IMR-90 (cell line): ENCODE results near the gene CCT7. TPM values are rescaled to one million over a fixed set of nuclear protein-coding genes. Genes with fewer than 3 reads are reported as not detected.

Experiments used
- ATAC-seq: fragments of 200-7000 bp; cut with Tn5 transposase; 2 replicates; pipeline ENCODE4 v1.9.1; 2020; ENCODE audit warnings: low read depth, mild to moderate bottlenecking, moderate library complexity
- BruUV-seq: library from RNA; stranded (reverse); fragments of 400-500 nt; replicated peaks from 2 replicates; lab custom pipeline; 2021; lab: Mats Ljungman, UMichigan
- CTCF ChIA-PET: fragments of 300-600 bp; formaldehyde crosslinking; extraction: SDS; loops from one replicate; lab custom pipeline; 2021; ENCODE audit warnings: antibody characterized with exemption; lab: Yijun Ruan, JAX
- POLR2A ChIA-PET: fragments of 300-600 bp; sonication (Branson Sonifier 250); formaldehyde crosslinking; loops from one replicate; lab custom pipeline; 2022; ENCODE audit warnings: antibody characterized with exemption; ENCODE audit not compliant: unreplicated experiment; lab: Charles Lee
- DNase-seq: peaks from one replicate; pipeline ENCODE4 v3.0.0; 2013
- H2AFZ ChIP-seq: replicated peaks from 2 replicates; pipeline ENCODE3; 2013; ENCODE audit warnings: low read length, mild to moderate bottlenecking; ENCODE audit not compliant: poor library complexity
- H2AK5ac ChIP-seq: 2 replicates; pipeline ENCODE4 v1.6.1; 2013; ENCODE audit warnings: low read depth, low read length, inconsistent platforms
- H2AK9ac ChIP-seq: replicated peaks from 2 replicates; pipeline ENCODE3; 2013; ENCODE audit warnings: mild to moderate bottlenecking, low read depth, low read length, moderate library complexity; ENCODE audit not compliant: poor library complexity
- H2BK120ac ChIP-seq: 2 replicates; pipeline ENCODE4 v1.6.1; 2013; ENCODE audit warnings: low read depth, low read length, inconsistent platforms
- H2BK15ac ChIP-seq: 3 replicates; pipeline ENCODE4 v1.6.1; 2013; ENCODE audit warnings: low read depth, low read length, inconsistent platforms
- H2BK20ac ChIP-seq: 2 replicates; pipeline ENCODE4 v1.6.1; 2013; ENCODE audit warnings: low read depth, mild to moderate bottlenecking, inconsistent platforms, low read length, moderate library complexity
- H2BK5ac ChIP-seq: 2 replicates; pipeline ENCODE4 v1.6.1; 2013; ENCODE audit warnings: mild to moderate bottlenecking, low read depth, low read length, inconsistent platforms; ENCODE audit not compliant: poor library complexity, severe bottlenecking
- H3K14ac ChIP-seq: replicated peaks from 2 replicates; pipeline ENCODE4 v1.6.1; 2013; ENCODE audit warnings: low read depth, low read length, inconsistent platforms
- H3K18ac ChIP-seq: 2 replicates; pipeline ENCODE4 v1.6.1; 2013; ENCODE audit warnings: low read depth, low read length, control low read depth
- H3K23ac ChIP-seq: 2 replicates; pipeline ENCODE4 v1.6.1; 2013; ENCODE audit warnings: low read depth, low read length, inconsistent platforms
- H3K27ac ChIP-seq: 2 replicates; pipeline ENCODE4 v1.5.1; 2013; ENCODE audit warnings: mild to moderate bottlenecking, control low read depth, low read length; ENCODE audit not compliant: insufficient read depth
- H3K27me3 ChIP-seq: 2 replicates; pipeline ENCODE4 v1.6.1; 2013; ENCODE audit warnings: low read length; ENCODE audit not compliant: control insufficient read depth, insufficient read depth
- H3K36me3 ChIP-seq: 2 replicates; pipeline ENCODE4 v1.6.1; 2013; ENCODE audit warnings: low read length, mixed read lengths; ENCODE audit not compliant: control insufficient read depth, insufficient read depth
- H3K4ac ChIP-seq: 2 replicates; pipeline ENCODE4 v1.6.1; 2013; ENCODE audit warnings: low read depth, low read length, inconsistent platforms
- H3K4me1 ChIP-seq: 2 replicates; pipeline ENCODE4 v1.6.1; 2013; ENCODE audit warnings: low read length, mixed read lengths; ENCODE audit not compliant: control insufficient read depth, insufficient read depth
- H3K4me2 ChIP-seq: 2 replicates; pipeline ENCODE4 v1.6.1; 2013; ENCODE audit warnings: low read depth, mild to moderate bottlenecking, control low read depth, low read length, moderate library complexity
- H3K4me3 ChIP-seq: 2 replicates; pipeline ENCODE4 v1.5.1; 2013; ENCODE audit warnings: low read depth, mild to moderate bottlenecking, control low read depth, low read length, moderate library complexity; ENCODE audit not compliant: insufficient read depth
- H3K56ac ChIP-seq: 2 replicates; pipeline ENCODE4 v1.6.1; 2013; ENCODE audit warnings: low read length, inconsistent platforms; ENCODE audit not compliant: insufficient read depth; ENCODE audit errors: extremely low read depth
- H3K79me1 ChIP-seq, 2 experiments: 2 replicates each; pipeline ENCODE4 v1.6.1; 2013; ENCODE audit warnings: low read length in 2 of 2, inconsistent platforms in 1 of 2, low read depth in 1 of 2
- H3K9ac ChIP-seq: 2 replicates; pipeline ENCODE4 v1.6.1; 2013; ENCODE audit warnings: low read depth, low read length, control low read depth
- H3K9me1 ChIP-seq: 2 replicates; pipeline ENCODE4 v1.6.1; 2013; ENCODE audit warnings: low read length, inconsistent platforms; ENCODE audit not compliant: insufficient read depth
- H3K9me3 ChIP-seq: 2 replicates; pipeline ENCODE4 v1.6.1; 2013; ENCODE audit warnings: low read length; ENCODE audit not compliant: control insufficient read depth, insufficient read depth
- H4K20me1 ChIP-seq: 2 replicates; pipeline ENCODE4 v1.6.1; 2013; ENCODE audit warnings: low read length, inconsistent platforms; ENCODE audit not compliant: insufficient read depth
- H4K5ac ChIP-seq: 2 replicates; pipeline ENCODE4 v1.6.1; 2013; ENCODE audit warnings: mild to moderate bottlenecking, low read depth, low read length, control low read depth
- H4K8ac ChIP-seq, 2 experiments: 2 replicates each; pipeline ENCODE4 v1.6.1; 2013; ENCODE audit warnings: low read depth in 2 of 2, low read length in 2 of 2, control low read depth in 1 of 2, inconsistent platforms in 1 of 2
- H4K91ac ChIP-seq: 2 replicates; pipeline ENCODE4 v1.6.1; 2013; ENCODE audit warnings: low read depth, low read length, inconsistent platforms; ENCODE audit not compliant: insufficient read depth
- BHLHE40 ChIP-seq: fragments of 150-350 bp; IDR thresholded peaks from 2 replicates; pipeline ENCODE4 v1.6.1; 2016; ENCODE audit warnings: mild to moderate bottlenecking, low read depth, low read length
- CEBPB ChIP-seq: IDR thresholded peaks from 2 replicates; pipeline ENCODE4 v1.6.1; 2012; ENCODE audit warnings: low read depth, low read length, improper control_type of control experiment
- CHD1 ChIP-seq: IDR thresholded peaks from 2 replicates; pipeline ENCODE4 v1.6.1; 2012; ENCODE audit warnings: low read depth, low read length, improper control_type of control experiment
- FOS ChIP-seq: fragments of 150-350 bp; IDR thresholded peaks from 2 replicates; pipeline ENCODE4 v1.6.1; 2016; ENCODE audit warnings: low read depth, low read length
- MAFK ChIP-seq: IDR thresholded peaks from 2 replicates; pipeline ENCODE4 v1.6.1; 2012; ENCODE audit warnings: low read depth, low read length, improper control_type of control experiment
- MAZ ChIP-seq: IDR thresholded peaks from 2 replicates; pipeline ENCODE4 v1.6.1; 2012; ENCODE audit warnings: low read depth, mild to moderate bottlenecking, low read length, improper control_type of control experiment, moderate library complexity, borderline replicate concordance
- MXI1 ChIP-seq: IDR thresholded peaks from 2 replicates; pipeline ENCODE4 v1.6.1; 2012; ENCODE audit warnings: low read depth, mild to moderate bottlenecking, low read length, moderate library complexity, borderline replicate concordance
- NFE2L2 ChIP-seq: fragments of 150-350 bp; IDR thresholded peaks from 2 replicates; pipeline ENCODE4 v1.6.1; 2016; ENCODE audit warnings: low read depth, mild to moderate bottlenecking, low read length
- POLR2A ChIP-seq: IDR thresholded peaks from 2 replicates; pipeline ENCODE4 v1.6.1; 2012; ENCODE audit warnings: mild to moderate bottlenecking, low read depth, low read length
- RAD21 ChIP-seq: IDR thresholded peaks from 2 replicates; pipeline ENCODE4 v1.6.1; 2012; ENCODE audit warnings: low read length, improper control_type of control experiment
- RCOR1 ChIP-seq: IDR thresholded peaks from 2 replicates; pipeline ENCODE4 v1.6.1; 2012; ENCODE audit warnings: mild to moderate bottlenecking, low read length, improper control_type of control experiment; ENCODE audit not compliant: insufficient replicate concordance
- RFX5 ChIP-seq: IDR thresholded peaks from 2 replicates; pipeline ENCODE4 v1.8.0; 2012; ENCODE audit warnings: low read depth, mild to moderate bottlenecking, low read length, moderate library complexity
- SMC3 ChIP-seq: fragments of 150-350 bp; IDR thresholded peaks from 2 replicates; pipeline ENCODE4 v1.6.1; 2016; ENCODE audit warnings: low read depth, mild to moderate bottlenecking, antibody characterized with exemption, low read length, moderate library complexity
- WGBS, 2 experiments: methylation state at CpG; one replicate each; pipeline versions ENCODE4 v1.1.5 to v1.1.7; 2013; ENCODE audit warnings: missing lambda C conversion rate in 2 of 2; ENCODE audit not compliant: insufficient read length in 1 of 2; ENCODE audit errors: extremely low coverage in 2 of 2; 5-methylcytosine and 5-hydroxymethylcytosine counted together
- dilution Hi-C: fragments of 300-500 bp; cut with HindIII; formaldehyde crosslinking; loops from one replicate; pipeline ENCODE4 v1.14.3; 2018; ENCODE audit warnings: low sequenced_read_pairs; ENCODE audit not compliant: unreplicated experiment
- in situ Hi-C: fragments of 300-500 bp; cut with MboI; formaldehyde crosslinking; loops from 3 replicates; pipeline ENCODE4 v1.14.3; 2019; ENCODE audit warnings: low sequenced_read_pairs, inconsistent platforms, mixed read lengths
- intact Hi-C: fragments of 100-400 bp; cut with micrococcal nuclease; formaldehyde crosslinking; loops from 2 replicates; pipeline ENCODE4 v1.10.0; 2022
- polyA plus RNA-seq, 3 experiments: library from polyadenylated mRNA; depleted of rRNA; stranded (reverse); fragments of >200 nt; gene quantifications; 2 replicates each; pipeline ENCODE4 v1.2.3, GENCODE V29; 2012; ENCODE audit warnings: low replicate concordance in 1 of 3
- total RNA-seq: library from RNA; depleted of rRNA; stranded (reverse); fragments of >200 nt; gene quantifications from 2 replicates; pipeline ENCODE4 v1.2.3, GENCODE V29; 2012
- TF ChIP-seq, protein P1 (sequence below): fragments of 150-350 bp; IDR thresholded peaks from 2 replicates; pipeline ENCODE4 v1.6.1; 2016; ENCODE audit warnings: low read depth, mild to moderate bottlenecking, low read length, moderate library complexity, borderline replicate concordance
- TF ChIP-seq, protein P2 (sequence below): fragments of 150-350 bp; IDR thresholded peaks from 2 replicates; pipeline ENCODE4 v1.6.1; 2017; ENCODE audit warnings: mild to moderate bottlenecking, antibody characterized with exemption, low read length, low read depth
- TF ChIP-seq, protein P3 (sequence below): conservative IDR thresholded peaks from 2 replicates; pipeline ENCODE4 v1.5.1; 2012; ENCODE audit warnings: mild to moderate bottlenecking, low read depth, low read length, improper control_type of control experiment

The CCT7 gene
- total and polyA plus RNA-seq, 2 of the 4 experiments (the other 2 are of a cell fraction) = 321 to 575 TPM

DNA sequence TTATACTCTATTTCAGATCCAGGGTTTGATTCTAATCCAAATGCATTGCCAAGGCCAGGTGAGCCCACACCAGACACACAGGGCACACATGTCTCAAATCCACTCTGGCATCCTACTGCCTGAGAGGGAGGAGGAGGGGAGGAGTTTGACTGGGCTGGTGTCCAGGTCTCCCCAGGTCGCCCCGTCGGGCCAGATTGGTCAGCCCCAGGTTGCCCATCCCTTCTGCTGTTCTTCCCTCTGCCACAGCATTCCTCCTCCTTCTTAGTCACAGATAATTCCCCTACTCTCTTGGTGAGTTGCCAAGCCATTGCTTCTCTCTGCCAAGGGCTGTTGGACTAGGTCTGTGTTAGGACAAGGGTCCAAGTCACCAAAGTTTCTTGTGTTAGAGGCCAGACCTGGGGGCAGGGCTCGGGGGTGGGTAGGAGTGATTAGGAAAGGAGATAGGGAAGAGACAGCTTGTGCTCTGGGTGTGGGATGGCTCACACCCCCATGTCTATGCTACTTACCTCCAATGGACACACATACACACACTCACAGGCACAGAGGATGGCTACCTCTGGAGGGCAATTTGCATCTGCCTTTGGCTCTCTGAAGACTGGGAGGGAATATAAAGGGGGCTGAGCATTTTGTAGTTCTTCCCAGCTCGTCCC is 61.8 kb downstream of the CCT7 start:
- no peak overlapping the region for H3K18ac ChIP-seq
- H3K27me3 ChIP-seq = peaks cover 63% of the 10 kb centered on the region
- in situ Hi-C loops (no loop called here), dilution Hi-C loops (no loop called here), intact Hi-C loops (no loop called here)
- no peak overlapping the region for H3K4me2 ChIP-seq
- no peak overlapping the region for H3K14ac ChIP-seq
- DNase-seq (no peak), ATAC-seq (no peak)
- no peak overlapping the region for H2BK15ac ChIP-seq
- no peaks in the 10 kb centered on the region for H3K36me3 ChIP-seq
- no peaks in the 10 kb centered on the region for H3K9me3 ChIP-seq
- peaks cover 5% of the 10 kb centered on the region; the same call in 1 of the 2 replicates for H4K20me1 ChIP-seq
- no peaks in the 10 kb centered on the region; the same call in 1 of the 2 replicates for H3K4me1 ChIP-seq
- no peak overlapping the region for H2AK5ac ChIP-seq
- no peak overlapping the region for H4K5ac ChIP-seq
- no peak overlapping the region for H3K23ac ChIP-seq
- H3K27ac ChIP-seq = no peak overlapping the region
- BruUV-seq = no TSS peak
- H3K4me3 ChIP-seq = no peak overlapping the region
- ChIA-PET CTCF (no interaction called here), POLR2A (no interaction called here)
- H3K9ac ChIP-seq = no peak overlapping the region
- H4K91ac ChIP-seq = no peak overlapping the region
- H2BK20ac ChIP-seq = no peak overlapping the region
- no peak overlapping the region for H4K8ac ChIP-seq
- H3K4ac ChIP-seq = no peak overlapping the region
- H2AK9ac ChIP-seq = no peak overlapping the region
- no peak overlapping the region for H2BK120ac ChIP-seq
- no peak overlapping the region for H3K56ac ChIP-seq
- no peak overlapping the region for H2AFZ ChIP-seq
- H3K9me1 ChIP-seq = no peaks in the 10 kb centered on the region
- no CpG with 5 or more reads among the region's 5 CpGs for WGBS, 2 experiments
- TF ChIP-seq, protein P1, sequence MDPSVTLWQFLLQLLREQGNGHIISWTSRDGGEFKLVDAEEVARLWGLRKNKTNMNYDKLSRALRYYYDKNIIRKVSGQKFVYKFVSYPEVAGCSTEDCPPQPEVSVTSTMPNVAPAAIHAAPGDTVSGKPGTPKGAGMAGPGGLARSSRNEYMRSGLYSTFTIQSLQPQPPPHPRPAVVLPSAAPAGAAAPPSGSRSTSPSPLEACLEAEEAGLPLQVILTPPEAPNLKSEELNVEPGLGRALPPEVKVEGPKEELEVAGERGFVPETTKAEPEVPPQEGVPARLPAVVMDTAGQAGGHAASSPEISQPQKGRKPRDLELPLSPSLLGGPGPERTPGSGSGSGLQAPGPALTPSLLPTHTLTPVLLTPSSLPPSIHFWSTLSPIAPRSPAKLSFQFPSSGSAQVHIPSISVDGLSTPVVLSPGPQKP = no peak
- TF ChIP-seq CEBPB = no peak
- TF ChIP-seq, protein P2, sequence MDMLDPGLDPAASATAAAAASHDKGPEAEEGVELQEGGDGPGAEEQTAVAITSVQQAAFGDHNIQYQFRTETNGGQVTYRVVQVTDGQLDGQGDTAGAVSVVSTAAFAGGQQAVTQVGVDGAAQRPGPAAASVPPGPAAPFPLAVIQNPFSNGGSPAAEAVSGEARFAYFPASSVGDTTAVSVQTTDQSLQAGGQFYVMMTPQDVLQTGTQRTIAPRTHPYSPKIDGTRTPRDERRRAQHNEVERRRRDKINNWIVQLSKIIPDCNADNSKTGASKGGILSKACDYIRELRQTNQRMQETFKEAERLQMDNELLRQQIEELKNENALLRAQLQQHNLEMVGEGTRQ = no peak
- TF ChIP-seq FOS = no peak
- no peak for TF ChIP-seq MAFK
- no peak for TF ChIP-seq RAD21
- no peak for TF ChIP-seq SMC3
- no peak for TF ChIP-seq BHLHE40
- TF ChIP-seq, protein P3, sequence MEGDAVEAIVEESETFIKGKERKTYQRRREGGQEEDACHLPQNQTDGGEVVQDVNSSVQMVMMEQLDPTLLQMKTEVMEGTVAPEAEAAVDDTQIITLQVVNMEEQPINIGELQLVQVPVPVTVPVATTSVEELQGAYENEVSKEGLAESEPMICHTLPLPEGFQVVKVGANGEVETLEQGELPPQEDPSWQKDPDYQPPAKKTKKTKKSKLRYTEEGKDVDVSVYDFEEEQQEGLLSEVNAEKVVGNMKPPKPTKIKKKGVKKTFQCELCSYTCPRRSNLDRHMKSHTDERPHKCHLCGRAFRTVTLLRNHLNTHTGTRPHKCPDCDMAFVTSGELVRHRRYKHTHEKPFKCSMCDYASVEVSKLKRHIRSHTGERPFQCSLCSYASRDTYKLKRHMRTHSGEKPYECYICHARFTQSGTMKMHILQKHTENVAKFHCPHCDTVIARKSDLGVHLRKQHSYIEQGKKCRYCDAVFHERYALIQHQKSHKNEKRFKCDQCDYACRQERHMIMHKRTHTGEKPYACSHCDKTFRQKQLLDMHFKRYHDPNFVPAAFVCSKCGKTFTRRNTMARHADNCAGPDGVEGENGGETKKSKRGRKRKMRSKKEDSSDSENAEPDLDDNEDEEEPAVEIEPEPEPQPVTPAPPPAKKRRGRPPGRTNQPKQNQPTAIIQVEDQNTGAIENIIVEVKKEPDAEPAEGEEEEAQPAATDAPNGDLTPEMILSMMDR = no peak
- TF ChIP-seq NFE2L2 = no peak
- no peak for TF ChIP-seq RCOR1
- TF ChIP-seq MXI1 = no peak
- no peak for TF ChIP-seq POLR2A
- TF ChIP-seq MAZ = no peak
- TF ChIP-seq CHD1 = no peak
- no peak for TF ChIP-seq RFX5
- no peak overlapping the region for H2BK5ac ChIP-seq
- H3K79me1 ChIP-seq = no peaks in the 10 kb centered on the region
